Progenitor cell of endocrine pancreas (in vitro differentiated cells): ENCODE measurements around the gene LRRC32. TPM values are rescaled to one million over a fixed set of nuclear protein-coding genes. Genes with fewer than 3 reads are reported as not detected.

Source experiments
- DNase-seq: peaks from one replicate; pipeline ENCODE4 v3.0.0; 2021; ENCODE audit warnings: low spot score; ENCODE audit not compliant: unreplicated experiment
- H3K27ac Mint-ChIP-seq: 2 replicates; pipeline ENCODE4 v1.8.0; 2021; ENCODE audit warnings: mild to moderate bottlenecking, moderate library complexity, mixed read lengths
- H3K27me3 Mint-ChIP-seq: 2 replicates; pipeline ENCODE4 v1.8.0; 2021; ENCODE audit warnings: mixed read lengths
- H3K36me3 Mint-ChIP-seq: 2 replicates; pipeline ENCODE4 v1.8.0; 2022; ENCODE audit warnings: mixed read lengths; ENCODE audit not compliant: insufficient read depth
- H3K4me1 Mint-ChIP-seq: 2 replicates; pipeline ENCODE4 v1.8.0; 2021; ENCODE audit warnings: low read depth, mixed read lengths
- H3K4me3 Mint-ChIP-seq: 2 replicates; pipeline ENCODE4 v1.8.0; 2021; ENCODE audit warnings: low read depth, mild to moderate bottlenecking, moderate library complexity, mixed read lengths
- H3K9me3 Mint-ChIP-seq: 2 replicates; pipeline ENCODE4 v1.8.0; 2021; ENCODE audit warnings: low read depth, mixed read lengths
- CTCF ChIP-seq: fragments of 200-600 bp; sonication (generic); IDR thresholded peaks from one replicate; pipeline ENCODE4 v1.5.0; 2021; ENCODE audit warnings: antibody characterized with exemption, mild to moderate bottlenecking; ENCODE audit not compliant: unreplicated experiment
- total RNA-seq: library from RNA; stranded (reverse); gene quantifications from 2 replicates; pipeline ENCODE4 v1.2.1, GENCODE V29; 2021

LRRC32 gene
- total RNA-seq, 1 donor from 2014 or later: 0.14 TPM

- TF ChIP-seq CTCF: no peak
- Mint-ChIP-seq H3K4me1 (peaks cover 2% of the 10 kb centered on the region), H3K9me3 (no peaks in the 10 kb centered on the region), H3K36me3 (no peaks in the 10 kb centered on the region), H3K27me3 (peaks cover 3% of the 10 kb centered on the region), H3K4me3 (no peak overlapping the region), H3K27ac (no peak overlapping the region)
- no peak for DNase-seq
Measured at GRCh38 chr11:76656050-76656531, 14.5 kb downstream of the LRRC32 start.

- H3K27ac Mint-ChIP-seq: no peak overlapping the region
Measured at GRCh38 chr11:76655501-76656049, 15.0 kb downstream of the LRRC32 start.

DNA sequence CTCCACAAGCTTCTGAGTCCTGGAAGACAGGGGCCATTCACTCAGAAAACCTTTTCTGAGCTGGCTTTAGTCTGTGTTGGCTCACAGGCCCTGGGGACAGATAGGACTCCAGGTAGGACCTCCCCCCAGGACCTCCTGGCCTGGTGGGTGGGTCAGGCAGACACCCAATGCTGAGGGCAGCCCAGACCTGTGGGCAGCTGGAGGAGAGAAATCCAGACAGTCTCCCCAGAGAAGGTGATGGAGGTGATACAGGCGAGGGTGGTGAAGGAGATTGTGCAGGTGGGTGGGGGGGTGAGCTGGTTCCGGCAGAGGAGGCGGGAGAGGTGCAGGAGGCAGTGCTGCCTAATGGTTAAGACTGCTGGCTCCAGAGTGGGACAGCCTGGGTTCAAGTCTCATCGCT is 15.6 kb downstream of the LRRC32 start:
- no peaks in the 10 kb centered on the region for H3K36me3 Mint-ChIP-seq
- no peak overlapping the region for H3K27ac Mint-ChIP-seq
- peaks cover 2% of the 10 kb centered on the region for H3K4me1 Mint-ChIP-seq
- no peak for DNase-seq
- H3K9me3 Mint-ChIP-seq: no peaks in the 10 kb centered on the region
- peaks cover 3% of the 10 kb centered on the region for H3K27me3 Mint-ChIP-seq
- H3K4me3 Mint-ChIP-seq: no peak overlapping the region
- TF ChIP-seq CTCF: no peak

More at GRCh38 chr11:76655501-76656049, 15.0 kb downstream of the LRRC32 start:
- no peaks in the 10 kb centered on the region for H3K36me3 Mint-ChIP-seq
- H3K9me3 Mint-ChIP-seq: no peaks in the 10 kb centered on the region
- H3K4me1 Mint-ChIP-seq: peaks cover 2% of the 10 kb centered on the region
- peaks cover 3% of the 10 kb centered on the region for H3K27me3 Mint-ChIP-seq
- DNase-seq: no peak
- H3K4me3 Mint-ChIP-seq: no peak overlapping the region
- TF ChIP-seq CTCF: no peak

- TF ChIP-seq CTCF: no peak
- DNase-seq: no peak
- Mint-ChIP-seq H3K4me3 (no peak overlapping the region), H3K9me3 (no peaks in the 10 kb centered on the region), H3K27ac (no peak overlapping the region), H3K27me3 (peaks cover 3% of the 10 kb centered on the region), H3K4me1 (peaks cover 2% of the 10 kb centered on the region), H3K36me3 (no peaks in the 10 kb centered on the region)
Measured at GRCh38 chr11:76654298-76654851, 16.2 kb downstream of the LRRC32 start.

DNA sequence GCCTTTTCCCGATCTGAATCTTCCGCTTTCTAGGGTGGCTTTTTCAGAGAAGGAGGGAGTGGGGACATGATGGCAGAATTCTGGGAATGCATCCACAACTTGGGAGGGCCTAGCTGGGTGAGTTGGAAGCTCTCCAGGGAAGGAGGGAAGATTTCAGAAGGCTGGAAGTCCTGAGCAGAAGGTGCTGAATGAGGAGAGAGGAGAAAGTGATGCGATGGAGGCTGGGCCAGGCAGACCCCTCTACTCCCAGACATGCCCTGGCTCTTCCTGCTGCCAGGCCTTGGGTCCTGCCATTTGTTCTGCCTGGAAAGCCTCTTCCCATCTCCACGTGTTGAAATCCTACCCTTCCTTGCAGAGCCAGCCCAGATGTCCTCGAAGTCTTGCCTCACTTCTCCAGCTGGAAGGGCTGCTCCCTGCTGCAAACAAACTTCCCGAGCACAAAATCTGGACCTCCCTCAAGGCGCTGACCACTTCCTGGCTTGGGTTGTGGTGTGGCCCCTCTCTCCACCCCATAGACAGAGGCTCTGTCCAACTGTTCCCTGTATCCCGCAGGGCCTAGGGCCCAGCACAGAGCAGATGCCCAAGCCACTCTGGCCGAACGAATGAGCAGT is 16.8 kb downstream of the LRRC32 start:
- no peak overlapping the region for H3K4me3 Mint-ChIP-seq
- no peaks in the 10 kb centered on the region for H3K36me3 Mint-ChIP-seq
- no peak for DNase-seq
- peaks cover 6% of the 10 kb centered on the region for H3K27me3 Mint-ChIP-seq
- no peak for TF ChIP-seq CTCF
- H3K9me3 Mint-ChIP-seq: no peaks in the 10 kb centered on the region
- peaks cover 2% of the 10 kb centered on the region for H3K4me1 Mint-ChIP-seq
- no peak overlapping the region for H3K27ac Mint-ChIP-seq
